ENCODE data around the gene CHAC1.

Gene CHAC1

GRCh38 chr15:40915116-40915661 lies 38.1 kb upstream of the CHAC1 start:
- TF ChIP-seq CTCF (IDR thresholded peaks at IDR 0.05; ENCODE audit: low read depth, low read length, missing control alignments) = no peak
- H3K4me3 ChIP-seq (ENCODE audit: low read depth, low read length) = no peak overlapping the region
- no peak for DNase-seq (ENCODE audit: low read depth)

- no peak overlapping the region for H3K4me3 ChIP-seq (ENCODE audit: low read depth, low read length)
- no peak for DNase-seq (ENCODE audit: low read depth)
These were observed 37.6 kb upstream of the CHAC1 start for GRCh38 chr15:40915679-40916078.

GRCh38 chr15:40917585-40917984 lies 35.7 kb upstream of the CHAC1 start:
- DNase-seq (ENCODE audit: low read depth) = no peak
- no peak for TF ChIP-seq CTCF (IDR thresholded peaks at IDR 0.05; ENCODE audit: low read depth, low read length, missing control alignments)
- no peak overlapping the region for H3K4me3 ChIP-seq (ENCODE audit: low read depth, low read length)

More at GRCh38 chr15:40915679-40916078, 37.6 kb upstream of the CHAC1 start:
- TF ChIP-seq CTCF (IDR thresholded peaks at IDR 0.05; ENCODE audit: low read depth, low read length, missing control alignments) = no peak

GRCh38 chr15:40918146-40918798 lies 35.0 kb upstream of the CHAC1 start:
- no peak for DNase-seq (ENCODE audit: low read depth)
- TF ChIP-seq CTCF (IDR thresholded peaks at IDR 0.05; ENCODE audit: low read depth, low read length, missing control alignments) = no peak
- H3K4me3 ChIP-seq (ENCODE audit: low read depth, low read length) = no peak overlapping the region

GRCh38 chr15:40918799-40919392 lies 34.4 kb upstream of the CHAC1 start:
- no peak for DNase-seq (ENCODE audit: low read depth)
- H3K4me3 ChIP-seq (ENCODE audit: low read depth, low read length) = no peak overlapping the region
- no peak for TF ChIP-seq CTCF (IDR thresholded peaks at IDR 0.05; ENCODE audit: low read depth, low read length, missing control alignments)

GRCh38 chr15:40921949-40922607 lies 31.2 kb upstream of the CHAC1 start:
- no peak for DNase-seq (ENCODE audit: low read depth)
- TF ChIP-seq CTCF (IDR thresholded peaks at IDR 0.05; ENCODE audit: low read depth, low read length, missing control alignments) = no peak
- no peak overlapping the region for H3K4me3 ChIP-seq (ENCODE audit: low read depth, low read length)
